ENCODE results near the gene COPS6.

The COPS6 gene

GRCh38 chr7:100106633-100107032, 17.9 kb downstream of the COPS6 start:
- Mint-ChIP-seq H3K9me3 (no peaks in the 10 kb centered on the region), H3K4me3 (no peak overlapping the region), H3K4me1 (ENCODE audit: low read depth) (peaks cover 11% of the 10 kb centered on the region), H3K27ac (peak overlapping the region; percentile 31), H3K27me3 (ENCODE audit: low read depth) (no peaks in the 10 kb centered on the region), H3K36me3 (ENCODE audit: low read depth) (peaks cover 14% of the 10 kb centered on the region)

DNA sequence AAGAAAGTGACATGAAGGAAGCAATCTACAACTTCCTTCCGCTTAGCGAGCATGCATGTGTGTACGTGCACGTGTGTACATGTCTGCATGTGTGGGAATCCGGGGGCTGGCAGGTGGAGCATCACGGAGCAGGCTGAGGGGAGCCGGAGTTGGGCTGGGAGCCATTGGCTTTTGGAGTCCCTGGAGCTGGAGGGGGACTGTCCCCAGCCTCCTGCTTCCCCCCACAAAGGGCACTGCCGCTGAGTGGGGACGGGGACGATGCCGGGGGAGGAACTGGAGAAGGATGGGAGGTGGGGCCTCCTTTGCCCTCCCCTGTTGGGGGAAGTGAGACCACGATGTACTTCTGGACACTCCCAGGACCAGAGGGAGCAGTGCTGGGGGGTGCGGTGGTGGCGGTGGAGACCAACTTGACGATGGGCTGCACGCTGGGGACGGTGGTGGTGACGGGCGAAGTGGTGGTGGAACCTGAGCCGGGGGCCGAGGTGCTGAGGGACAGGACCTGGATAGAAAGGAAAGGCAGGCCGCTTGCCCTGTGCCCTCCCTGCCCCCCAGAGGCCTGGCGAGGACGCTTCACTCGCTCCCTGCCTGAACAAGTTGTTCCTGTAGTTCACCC, 18.5 kb downstream of the COPS6 start:
- H3K27ac Mint-ChIP-seq: no peak overlapping the region
- H3K4me1 Mint-ChIP-seq (ENCODE audit: low read depth): peaks cover 11% of the 10 kb centered on the region
- no peaks in the 10 kb centered on the region for H3K27me3 Mint-ChIP-seq (ENCODE audit: low read depth)
- no peaks in the 10 kb centered on the region for H3K9me3 Mint-ChIP-seq
- H3K4me3 Mint-ChIP-seq: no peak overlapping the region
- peaks cover 14% of the 10 kb centered on the region for H3K36me3 Mint-ChIP-seq (ENCODE audit: low read depth)

GRCh38 chr7:100107890-100108289, 19.1 kb downstream of the COPS6 start:
- no peaks in the 10 kb centered on the region for H3K27me3 Mint-ChIP-seq (ENCODE audit: low read depth)
- no peak overlapping the region for H3K27ac Mint-ChIP-seq
- H3K9me3 Mint-ChIP-seq: no peaks in the 10 kb centered on the region
- peaks cover 5% of the 10 kb centered on the region for H3K4me1 Mint-ChIP-seq (ENCODE audit: low read depth)
- H3K4me3 Mint-ChIP-seq: no peak overlapping the region
- peaks cover 14% of the 10 kb centered on the region for H3K36me3 Mint-ChIP-seq (ENCODE audit: low read depth)

DNA sequence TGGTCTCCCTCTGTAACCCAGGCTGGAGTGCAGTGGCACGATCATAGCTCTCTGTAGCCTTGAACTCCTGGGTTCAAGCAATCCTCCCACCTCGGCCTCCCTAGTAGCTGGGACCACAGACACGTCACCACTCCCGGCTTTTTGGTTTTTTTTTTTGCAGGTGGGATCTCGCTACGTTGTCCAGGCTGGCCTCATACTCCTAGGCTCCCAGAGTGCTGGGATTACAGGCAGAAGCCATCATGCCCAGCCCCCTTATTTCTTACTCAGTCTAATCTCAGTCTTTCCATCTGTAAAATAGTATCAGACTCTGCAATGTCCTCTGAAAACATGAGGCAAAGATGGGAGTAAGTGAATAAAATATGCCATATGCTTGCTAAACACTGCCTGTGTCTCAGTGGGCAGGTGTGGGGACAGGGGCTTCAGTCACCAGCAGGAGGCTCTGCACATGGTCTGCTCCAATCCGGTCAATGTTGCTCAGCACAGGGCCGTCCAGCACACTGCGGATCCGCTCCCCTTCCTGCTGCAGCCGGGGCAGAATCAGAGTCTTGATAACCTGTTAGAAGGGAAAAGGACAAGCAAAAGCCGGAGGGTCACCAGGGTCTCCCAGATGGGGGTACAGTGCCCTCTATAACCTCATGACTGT, 20.9 kb downstream of the COPS6 start:
- H3K4me1 Mint-ChIP-seq (ENCODE audit: low read depth): no peaks in the 10 kb centered on the region
- no peak overlapping the region for H3K4me3 Mint-ChIP-seq
- no peaks in the 10 kb centered on the region for H3K27me3 Mint-ChIP-seq (ENCODE audit: low read depth)
- no peak overlapping the region for H3K27ac Mint-ChIP-seq
- peaks cover 17% of the 10 kb centered on the region for H3K36me3 Mint-ChIP-seq (ENCODE audit: low read depth)
- H3K9me3 Mint-ChIP-seq: no peaks in the 10 kb centered on the region

DNA sequence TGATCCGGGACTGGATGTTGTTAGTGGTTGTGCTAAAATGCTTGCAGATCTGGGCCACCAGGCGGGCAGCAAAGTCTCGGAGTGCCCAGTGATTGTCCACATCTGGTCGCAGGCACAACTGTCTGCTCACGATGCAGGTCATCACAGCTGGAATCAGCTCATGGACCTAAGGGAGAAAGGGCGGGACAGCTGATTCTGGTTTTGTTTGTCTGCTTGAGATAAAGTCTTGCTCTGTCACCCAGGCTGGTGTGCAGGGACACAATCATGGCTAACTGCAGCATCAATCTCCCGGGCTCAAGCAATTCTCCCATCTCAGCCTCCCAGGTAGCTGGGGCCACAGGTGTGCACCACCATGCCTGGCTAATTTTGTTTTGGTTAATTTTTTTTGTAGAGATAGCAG, 22.4 kb downstream of the COPS6 start:
- H3K27me3 Mint-ChIP-seq (ENCODE audit: low read depth): no peaks in the 10 kb centered on the region
- H3K27ac Mint-ChIP-seq: no peak overlapping the region
- H3K4me3 Mint-ChIP-seq: no peak overlapping the region
- H3K4me1 Mint-ChIP-seq (ENCODE audit: low read depth): no peaks in the 10 kb centered on the region
- peaks cover 17% of the 10 kb centered on the region for H3K36me3 Mint-ChIP-seq (ENCODE audit: low read depth)
- no peaks in the 10 kb centered on the region for H3K9me3 Mint-ChIP-seq

DNA sequence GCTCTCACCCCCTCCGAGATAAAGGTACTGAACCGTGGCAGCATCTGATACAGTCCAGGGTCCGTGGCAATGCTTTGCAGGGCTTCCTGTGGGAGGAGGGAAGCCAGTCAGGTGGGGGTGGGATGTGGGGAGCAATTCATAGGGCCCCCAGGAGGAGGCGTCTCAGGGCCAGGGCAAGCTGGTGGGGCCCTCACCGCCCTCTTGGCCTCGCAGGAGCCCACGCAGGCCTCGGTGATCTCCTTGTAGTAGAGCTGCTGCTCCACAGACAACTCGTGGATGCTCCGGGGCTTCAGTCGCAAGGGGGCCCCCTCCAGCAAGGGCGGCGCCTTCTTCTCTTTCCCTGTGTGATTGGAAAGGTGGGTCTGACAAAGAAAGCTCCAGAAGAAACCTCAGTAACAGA, 23.1 kb downstream of the COPS6 start:
- H3K4me1 Mint-ChIP-seq (ENCODE audit: low read depth): no peaks in the 10 kb centered on the region
- H3K9me3 Mint-ChIP-seq: no peaks in the 10 kb centered on the region
- no peaks in the 10 kb centered on the region for H3K27me3 Mint-ChIP-seq (ENCODE audit: low read depth)
- no peak overlapping the region for H3K4me3 Mint-ChIP-seq
- no peak overlapping the region for H3K27ac Mint-ChIP-seq
- peaks cover 21% of the 10 kb centered on the region for H3K36me3 Mint-ChIP-seq (ENCODE audit: low read depth)

DNA sequence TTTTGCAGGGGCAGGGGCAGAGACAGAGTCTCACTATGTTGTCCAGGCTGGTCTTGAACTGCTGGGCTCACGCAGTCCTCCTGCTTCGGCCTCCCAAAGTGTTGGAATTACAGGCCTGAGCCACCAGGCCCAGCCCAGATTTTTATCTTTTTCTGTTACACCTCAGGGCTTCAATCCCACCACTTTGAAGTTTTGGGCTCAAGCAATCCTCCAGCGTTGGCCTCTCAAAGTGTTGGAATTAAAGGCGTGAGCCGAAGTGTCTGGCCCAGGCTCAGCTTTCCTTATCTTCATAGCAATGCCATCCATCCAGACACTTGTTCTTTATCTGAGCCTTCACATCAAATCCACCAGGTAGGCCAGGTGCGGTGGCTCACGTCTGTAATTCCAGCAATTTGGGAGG, 26.3 kb downstream of the COPS6 start:
- Mint-ChIP-seq H3K27ac (no peak overlapping the region), H3K36me3 (ENCODE audit: low read depth) (peaks cover 13% of the 10 kb centered on the region), H3K27me3 (ENCODE audit: low read depth) (no peaks in the 10 kb centered on the region), H3K4me1 (ENCODE audit: low read depth) (peaks cover 7% of the 10 kb centered on the region), H3K9me3 (no peaks in the 10 kb centered on the region), H3K4me3 (no peak overlapping the region)

DNA sequence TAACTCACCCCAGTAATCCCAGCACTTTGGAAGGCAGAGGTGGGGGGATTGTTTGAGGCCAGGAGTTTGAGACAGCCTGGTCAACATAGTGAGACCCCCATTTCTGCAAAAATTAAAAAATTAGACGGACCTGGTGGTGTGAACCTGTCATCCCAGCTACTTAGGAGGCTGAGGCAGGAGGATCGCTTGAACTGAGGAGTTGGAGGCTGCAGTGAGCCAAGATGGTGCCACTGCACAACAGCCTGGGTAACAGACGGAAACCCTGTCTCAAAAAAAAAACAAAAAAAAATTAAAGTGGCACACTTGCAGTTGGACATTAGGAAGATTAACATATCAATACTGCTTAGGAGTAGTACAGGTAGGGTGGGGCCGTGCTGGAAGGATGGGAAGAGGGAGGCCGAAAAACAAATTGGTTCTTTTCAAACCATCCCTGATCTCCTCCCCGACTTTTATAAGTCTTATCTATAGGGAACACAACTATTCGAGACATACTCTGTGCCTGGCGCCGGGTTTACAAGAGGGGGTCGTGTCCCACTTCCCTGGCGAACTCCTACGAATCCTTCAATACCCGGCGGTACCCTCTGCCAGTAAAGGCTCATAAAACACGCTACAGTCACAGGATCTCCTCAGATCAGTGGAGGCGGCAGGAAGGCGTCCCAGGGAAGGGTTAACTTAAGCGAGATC, 29.8 kb downstream of the COPS6 start:
- Mint-ChIP-seq H3K4me1 (ENCODE audit: low read depth) (peaks cover 15% of the 10 kb centered on the region), H3K27me3 (ENCODE audit: low read depth) (no peaks in the 10 kb centered on the region), H3K4me3 (peak overlapping the region; percentile 95), H3K27ac (peak overlapping the region; percentile 98), H3K36me3 (ENCODE audit: low read depth) (peaks cover 12% of the 10 kb centered on the region), H3K9me3 (no peaks in the 10 kb centered on the region)

DNA sequence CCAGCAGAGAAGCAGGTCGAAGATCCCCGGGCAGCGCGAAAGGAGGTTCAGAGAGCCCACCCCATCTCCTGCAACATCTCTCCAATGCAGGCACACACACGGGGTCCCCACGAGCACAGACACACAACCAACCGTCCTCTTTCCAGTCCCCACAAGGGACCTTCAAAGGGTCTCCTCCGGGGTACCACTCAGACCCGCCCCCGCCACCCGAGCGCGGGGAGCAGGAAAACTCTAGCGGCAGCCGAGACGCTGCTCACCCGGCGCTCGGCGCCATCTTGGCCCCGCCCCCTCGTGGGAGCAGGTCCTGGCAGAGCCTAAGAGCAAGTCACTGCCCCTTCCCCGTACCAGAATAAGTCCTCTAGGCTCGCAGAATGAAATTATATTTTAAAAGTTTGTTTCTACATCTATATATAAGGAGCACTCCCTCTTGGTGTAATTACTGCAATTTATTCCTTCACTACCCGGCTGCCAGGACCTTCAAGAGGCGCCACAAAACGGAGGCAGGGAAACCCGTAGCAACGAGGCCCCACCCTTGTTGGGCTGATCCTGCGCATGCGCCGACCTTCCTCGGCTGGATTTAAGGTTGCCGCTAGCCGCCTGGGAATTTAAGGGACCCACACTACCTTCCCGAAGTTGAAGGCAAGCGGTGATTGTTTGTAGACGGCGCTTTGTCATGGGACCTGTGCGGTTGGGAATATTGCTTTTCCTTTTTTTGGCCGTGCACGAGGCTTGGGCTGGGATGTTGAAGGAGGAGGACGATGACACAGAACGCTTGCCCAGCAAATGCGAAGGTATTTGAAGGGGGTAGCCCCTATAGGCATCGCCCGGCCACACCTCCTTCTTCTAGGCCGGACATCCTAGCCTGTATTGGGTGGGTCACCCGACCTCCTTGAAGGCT, 30.6 kb downstream of the COPS6 start, which contains the start of the genes CNPY4 and TAF6:
TSS of gene CNPY4 (plus strand) at position 563 of the 898 bp plus-strand sequence. CDS start at position 674, 111 bp downstream.
TSS of gene TAF6 (minus strand) at position 287 of the 898 bp plus-strand sequence. CDS start 5,149 bp downstream, outside the sequence.
- no peaks in the 10 kb centered on the region for H3K9me3 Mint-ChIP-seq
- H3K27ac Mint-ChIP-seq: peak within 1 kb of the TSS; percentile 98
- no peaks in the 10 kb centered on the region for H3K27me3 Mint-ChIP-seq (ENCODE audit: low read depth)
- peaks cover 16% of the 10 kb centered on the region for H3K4me1 Mint-ChIP-seq (ENCODE audit: low read depth)
- peak within 1 kb of the TSS; percentile 95 for H3K4me3 Mint-ChIP-seq
- peaks cover 9% of the 10 kb centered on the region for H3K36me3 Mint-ChIP-seq (ENCODE audit: low read depth)

- peaks cover 14% of the 10 kb centered on the region for H3K36me3 Mint-ChIP-seq (ENCODE audit: low read depth)
- H3K27me3 Mint-ChIP-seq (ENCODE audit: low read depth): no peaks in the 10 kb centered on the region
- H3K4me3 Mint-ChIP-seq: peak overlapping the region; percentile 95
- peaks cover 24% of the 10 kb centered on the region for H3K4me1 Mint-ChIP-seq (ENCODE audit: low read depth)
- no peaks in the 10 kb centered on the region for H3K9me3 Mint-ChIP-seq
- H3K27ac Mint-ChIP-seq: peak overlapping the region; percentile 98
These were observed 31.4 kb downstream of the COPS6 start for GRCh38 chr7:100119970-100120732.

- H3K36me3 Mint-ChIP-seq (ENCODE audit: low read depth): peaks cover 14% of the 10 kb centered on the region
- peak overlapping the region; percentile 98 for H3K27ac Mint-ChIP-seq
- no peaks in the 10 kb centered on the region for H3K9me3 Mint-ChIP-seq
- peak overlapping the region; percentile 95 for H3K4me3 Mint-ChIP-seq
- H3K4me1 Mint-ChIP-seq (ENCODE audit: low read depth): peaks cover 28% of the 10 kb centered on the region
- no peaks in the 10 kb centered on the region for H3K27me3 Mint-ChIP-seq (ENCODE audit: low read depth)
These were observed 31.9 kb downstream of the COPS6 start for GRCh38 chr7:100120733-100121036.

DNA sequence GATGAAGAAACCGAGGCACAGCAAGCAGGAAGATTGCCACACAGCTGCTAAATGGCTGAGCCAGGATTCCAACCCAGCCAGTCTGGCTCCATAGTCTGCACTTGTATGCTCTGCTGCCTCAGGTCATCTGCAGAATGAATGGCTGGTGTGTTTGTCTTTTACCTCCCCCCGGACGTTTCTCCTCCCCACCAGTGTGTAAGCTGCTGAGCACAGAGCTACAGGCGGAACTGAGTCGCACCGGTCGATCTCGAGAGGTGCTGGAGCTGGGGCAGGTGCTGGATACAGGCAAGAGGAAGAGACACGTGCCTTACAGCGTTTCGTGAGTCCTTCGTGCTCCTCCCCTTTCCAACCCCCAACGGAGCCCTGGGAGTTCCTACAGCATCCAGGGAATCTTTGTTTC, 33.3 kb downstream of the COPS6 start:
- Mint-ChIP-seq H3K4me1 (ENCODE audit: low read depth) (peaks cover 28% of the 10 kb centered on the region), H3K36me3 (ENCODE audit: low read depth) (peaks cover 10% of the 10 kb centered on the region)

DNA sequence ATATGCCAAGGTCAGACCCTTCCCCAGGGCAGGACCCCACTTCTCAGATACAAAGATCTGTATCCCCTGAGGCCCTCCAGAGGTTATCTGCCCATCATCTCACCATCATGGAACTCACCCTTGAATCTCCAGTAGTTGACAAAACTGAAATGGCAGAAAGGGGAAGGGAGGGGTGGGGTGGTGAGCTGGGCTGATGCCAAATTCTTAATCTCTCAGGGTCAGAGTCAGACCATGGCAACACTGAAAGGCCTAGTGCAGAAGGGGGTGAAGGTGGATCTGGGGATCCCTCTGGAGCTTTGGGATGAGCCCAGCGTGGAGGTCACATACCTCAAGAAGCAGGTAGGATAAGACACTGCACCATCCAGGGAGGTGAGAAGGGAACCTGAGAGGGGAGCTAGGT, 33.8 kb downstream of the COPS6 start:
- Mint-ChIP-seq H3K4me1 (ENCODE audit: low read depth) (peaks cover 28% of the 10 kb centered on the region), H3K27me3 (ENCODE audit: low read depth) (no peaks in the 10 kb centered on the region), H3K4me3 (no peak overlapping the region), H3K27ac (no peak overlapping the region), H3K9me3 (no peaks in the 10 kb centered on the region), H3K36me3 (ENCODE audit: low read depth) (peaks cover 10% of the 10 kb centered on the region)

More for the DNA sequence above, 33.3 kb downstream of the COPS6 start:
- Mint-ChIP-seq H3K27me3 (ENCODE audit: low read depth) (no peaks in the 10 kb centered on the region), H3K4me3 (no peak overlapping the region), H3K27ac (no peak overlapping the region), H3K9me3 (no peaks in the 10 kb centered on the region)
